Parathyroid adenoma (tissue), 2 donors: ENCODE results near the gene S100A16.

Experiments used
- H2AFZ ChIP-seq: fragments of 300-600 bp; sonication (generic); one replicate; pipeline ENCODE4 v1.7.0; 2017; ENCODE audit warnings: antibody characterized with exemption, mild to moderate bottlenecking
- H3K27ac ChIP-seq: fragments of 300-600 bp; sonication (generic); one replicate; pipeline ENCODE4 v1.7.0; 2017
- H3K27me3 ChIP-seq: fragments of 300-600 bp; sonication (generic); one replicate; pipeline ENCODE4 v1.7.0; 2017; ENCODE audit warnings: low read length; ENCODE audit not compliant: control insufficient read depth, insufficient read depth
- H3K36me3 ChIP-seq: fragments of 300-600 bp; sonication (generic); one replicate; pipeline ENCODE4 v1.7.0; 2017; ENCODE audit warnings: low read length; ENCODE audit not compliant: control insufficient read depth, insufficient read depth
- H3K4me1 ChIP-seq: fragments of 300-600 bp; sonication (generic); one replicate; pipeline ENCODE4 v1.7.0; 2017; ENCODE audit warnings: control low read depth
- H3K4me2 ChIP-seq: fragments of 300-600 bp; sonication (generic); one replicate; pipeline ENCODE4 v1.7.0; 2017; ENCODE audit warnings: low read length
- H3K4me3 ChIP-seq: fragments of 300-600 bp; sonication (generic); one replicate; pipeline ENCODE4 v1.7.0; 2017; ENCODE audit warnings: low read depth, low read length
- H3K79me2 ChIP-seq: fragments of 300-600 bp; sonication (generic); one replicate; pipeline ENCODE4 v1.7.0; 2017; ENCODE audit warnings: control low read depth
- H3K9ac ChIP-seq: fragments of 300-600 bp; sonication (generic); one replicate; pipeline ENCODE4 v1.7.0; 2017; ENCODE audit warnings: mild to moderate bottlenecking
- H3K9me3 ChIP-seq: fragments of 300-600 bp; sonication (generic); one replicate; pipeline ENCODE4 v1.7.0; 2017; ENCODE audit warnings: low read length; ENCODE audit not compliant: control insufficient read depth
- TF ChIP-seq, protein P1 (sequence below): fragments of 300-600 bp; sonication (generic); IDR thresholded peaks from one replicate; pipeline ENCODE4 v1.7.0; 2017; ENCODE audit warnings: antibody characterized with exemption, mild to moderate bottlenecking
- donor health status: primary hyperparathyroidism.

S100A16 gene

DNA sequence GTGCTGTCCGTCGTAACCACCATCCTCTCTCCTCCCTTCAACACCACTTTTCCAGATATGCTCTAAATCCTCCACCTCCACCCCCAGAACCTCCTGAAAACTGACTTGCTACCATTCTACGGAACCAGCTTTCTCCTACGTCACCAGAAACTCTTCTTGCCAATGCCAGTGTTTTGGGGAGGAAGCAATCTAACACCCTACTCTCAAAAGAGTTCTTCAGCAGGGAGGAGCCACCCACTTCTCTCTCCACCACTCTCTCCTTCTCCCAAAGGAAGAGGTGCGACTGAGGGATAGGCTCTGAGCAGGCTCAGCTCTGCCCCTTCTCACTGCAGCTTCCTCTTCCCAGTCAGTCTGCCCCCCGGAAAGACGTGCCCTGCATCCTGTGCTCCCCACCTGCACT lies 41.2 kb downstream of the S100A16 start:
- Histone ChIP-seq H3K4me1 (no peaks in the 10 kb centered on the region), H3K27ac (no peak overlapping the region), H3K36me3 (no peaks in the 10 kb centered on the region), H2AFZ (no peak overlapping the region), H3K79me2 (no peaks in the 10 kb centered on the region), H3K4me2 (no peak overlapping the region), H3K9me3 (no peaks in the 10 kb centered on the region), H3K27me3 (no peaks in the 10 kb centered on the region), H3K4me3 (no peak overlapping the region), H3K9ac (no peak overlapping the region)
- TF ChIP-seq, protein P1, sequence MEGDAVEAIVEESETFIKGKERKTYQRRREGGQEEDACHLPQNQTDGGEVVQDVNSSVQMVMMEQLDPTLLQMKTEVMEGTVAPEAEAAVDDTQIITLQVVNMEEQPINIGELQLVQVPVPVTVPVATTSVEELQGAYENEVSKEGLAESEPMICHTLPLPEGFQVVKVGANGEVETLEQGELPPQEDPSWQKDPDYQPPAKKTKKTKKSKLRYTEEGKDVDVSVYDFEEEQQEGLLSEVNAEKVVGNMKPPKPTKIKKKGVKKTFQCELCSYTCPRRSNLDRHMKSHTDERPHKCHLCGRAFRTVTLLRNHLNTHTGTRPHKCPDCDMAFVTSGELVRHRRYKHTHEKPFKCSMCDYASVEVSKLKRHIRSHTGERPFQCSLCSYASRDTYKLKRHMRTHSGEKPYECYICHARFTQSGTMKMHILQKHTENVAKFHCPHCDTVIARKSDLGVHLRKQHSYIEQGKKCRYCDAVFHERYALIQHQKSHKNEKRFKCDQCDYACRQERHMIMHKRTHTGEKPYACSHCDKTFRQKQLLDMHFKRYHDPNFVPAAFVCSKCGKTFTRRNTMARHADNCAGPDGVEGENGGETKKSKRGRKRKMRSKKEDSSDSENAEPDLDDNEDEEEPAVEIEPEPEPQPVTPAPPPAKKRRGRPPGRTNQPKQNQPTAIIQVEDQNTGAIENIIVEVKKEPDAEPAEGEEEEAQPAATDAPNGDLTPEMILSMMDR, result no peak

DNA sequence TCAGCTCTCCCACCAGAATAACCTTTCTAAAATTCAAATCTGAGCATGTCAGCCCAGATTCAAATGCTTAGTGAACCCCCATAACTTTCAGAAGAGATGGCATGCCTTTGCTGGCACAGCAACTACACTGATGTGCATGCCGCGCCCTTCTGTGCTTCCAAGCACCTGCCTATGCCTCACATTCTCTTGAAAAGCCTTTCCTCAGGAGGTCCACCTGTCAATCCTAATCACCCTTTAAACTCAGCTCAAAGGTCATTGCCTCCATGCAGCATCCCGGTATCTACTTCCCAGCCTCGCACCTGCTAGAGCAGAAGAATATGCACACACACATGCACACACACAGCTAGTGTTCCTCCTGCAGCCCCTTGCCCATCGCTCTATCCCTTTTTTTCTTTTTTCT lies 42.1 kb downstream of the S100A16 start:
- H3K9me3 ChIP-seq, result no peaks in the 10 kb centered on the region
- H3K4me3 ChIP-seq, result no peak overlapping the region
- H3K79me2 ChIP-seq, result no peaks in the 10 kb centered on the region
- H3K4me2 ChIP-seq, result no peak overlapping the region
- H3K36me3 ChIP-seq, result no peaks in the 10 kb centered on the region
- H3K27me3 ChIP-seq, result no peaks in the 10 kb centered on the region
- TF ChIP-seq, protein P1, result no peak
- H3K9ac ChIP-seq, result no peak overlapping the region
- no peaks in the 10 kb centered on the region for H3K4me1 ChIP-seq
- H3K27ac ChIP-seq, result no peak overlapping the region
- H2AFZ ChIP-seq, result no peak overlapping the region

DNA sequence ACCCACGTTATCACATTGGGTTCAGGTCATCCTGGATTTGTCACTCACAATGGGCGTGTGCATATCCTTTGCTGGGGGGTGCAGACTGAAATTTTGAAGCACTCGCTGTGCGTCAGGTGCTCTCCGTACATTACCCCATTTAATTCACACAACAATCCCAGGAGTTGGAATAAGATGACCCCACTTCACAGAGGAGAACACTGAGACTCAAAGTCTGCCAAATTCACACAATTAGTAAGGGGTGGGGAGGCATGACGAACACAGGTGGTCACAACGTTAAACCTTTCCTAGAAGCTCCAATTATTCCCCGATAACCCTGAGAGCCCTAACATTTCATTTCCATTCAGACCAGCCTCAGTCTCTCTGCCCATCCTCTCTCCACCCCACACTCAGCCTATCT lies 43.5 kb downstream of the S100A16 start:
- no peaks in the 10 kb centered on the region for H3K27me3 ChIP-seq
- H3K4me3 ChIP-seq, result no peak overlapping the region
- H2AFZ ChIP-seq, result no peak overlapping the region
- TF ChIP-seq, protein P1, result no peak
- no peaks in the 10 kb centered on the region for H3K4me1 ChIP-seq
- no peak overlapping the region for H3K4me2 ChIP-seq
- H3K36me3 ChIP-seq, result no peaks in the 10 kb centered on the region
- no peaks in the 10 kb centered on the region for H3K9me3 ChIP-seq
- H3K9ac ChIP-seq, result no peak overlapping the region
- no peaks in the 10 kb centered on the region for H3K79me2 ChIP-seq
- H3K27ac ChIP-seq, result no peak overlapping the region

DNA sequence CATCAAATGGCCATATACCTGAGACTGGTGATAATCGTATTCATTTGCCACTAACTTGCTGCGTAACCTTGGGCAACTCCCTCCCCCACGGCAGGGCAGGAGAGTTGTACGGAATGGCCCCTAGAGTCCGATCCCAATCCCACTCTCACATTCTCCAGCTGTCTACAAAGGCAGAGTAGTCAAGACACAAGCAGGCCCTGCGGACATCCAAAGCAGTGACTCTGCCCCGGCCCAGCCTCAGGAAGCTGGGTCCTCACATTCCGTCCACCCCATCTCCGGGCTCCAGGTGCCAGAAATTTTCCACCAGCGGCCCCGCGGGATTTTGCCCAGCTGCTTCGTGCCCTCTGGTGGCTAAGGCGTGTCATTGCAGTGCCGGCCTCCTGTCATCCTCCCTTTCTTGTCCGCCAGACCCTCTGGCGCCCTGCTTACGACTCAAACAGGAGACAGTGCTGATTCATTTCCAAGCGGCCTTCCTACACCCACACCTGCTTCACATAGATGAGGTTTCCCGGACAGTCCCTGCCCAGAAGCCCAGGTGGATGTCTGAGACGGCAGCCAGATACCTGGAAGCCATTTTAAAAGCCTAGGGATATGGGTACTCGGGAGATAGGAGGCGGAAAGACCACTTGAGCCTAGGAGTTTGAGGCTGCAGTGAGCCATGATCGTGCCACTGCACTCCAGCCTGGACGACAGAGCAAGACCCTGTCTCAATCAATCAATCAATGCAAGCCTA lies 44.4 kb downstream of the S100A16 start:
- Histone ChIP-seq H3K4me2 (peak overlapping the region; percentile 81), H3K9ac (no peak overlapping the region), H3K27me3 (no peaks in the 10 kb centered on the region), H3K79me2 (no peaks in the 10 kb centered on the region), H3K4me1 (no peaks in the 10 kb centered on the region), H3K36me3 (no peaks in the 10 kb centered on the region), H3K27ac (peak overlapping the region; percentile 30), H3K4me3 (peak overlapping the region; percentile 35), H3K9me3 (no peaks in the 10 kb centered on the region), H2AFZ (peak overlapping the region; percentile 83)
- TF ChIP-seq, protein P1, result peak; percentile 93
